ENCODE data around the gene CDK5R1. TPM values are rescaled to one million over a fixed set of nuclear protein-coding genes. Genes with fewer than 3 reads are reported as not detected.

Gene CDK5R1
- total RNA-seq, 2 experiments from 2014 or later = 10.2 to 10.5 TPM

GRCh38 chr17:32463304-32463703 lies 23.5 kb upstream of the CDK5R1 start:
- peaks cover 58% of the 10 kb centered on the region for H3K36me3 Mint-ChIP-seq (ENCODE audit: low read depth)
- intact Hi-C loops (cut with micrococcal nuclease) = no loop called here

GRCh38 chr17:32464374-32464773 lies 22.4 kb upstream of the CDK5R1 start:
- peaks cover 19% of the 10 kb centered on the region for H3K4me1 Mint-ChIP-seq (ENCODE audit: low read depth)
- TF ChIP-seq CTCF (IDR thresholded peaks at IDR 0.05) = no peak
- no peaks in the 10 kb centered on the region for H3K27me3 Mint-ChIP-seq
- ChIA-PET POLR2A (interaction anchor here (1.0 to 1.1 kb wide), 2 partner anchors 19 to 82 kb away, joined by 3 read pairs; no protein-coding TSS in a partner anchor), CTCF (interaction anchor here (1.0 to 5.6 kb wide), 7 partner anchors 9 to 290 kb away, joined by 3 to 164 read pairs (median 28); partner anchors contain the start of genes CDK5R1 and PSMD11)
- H3K27ac Mint-ChIP-seq = no peak overlapping the region
- peaks cover 55% of the 10 kb centered on the region for H3K36me3 Mint-ChIP-seq (ENCODE audit: low read depth)
- H3K4me3 Mint-ChIP-seq = no peak overlapping the region
- ATAC-seq (no peak), DNase-seq (no peak)
- H3K9me3 Mint-ChIP-seq = no peaks in the 10 kb centered on the region
- intact Hi-C loops (cut with micrococcal nuclease) = no loop called here

More at GRCh38 chr17:32463304-32463703, 23.5 kb upstream of the CDK5R1 start:
- ChIA-PET CTCF (interaction anchor here (0.6 to 5.6 kb wide), 32 partner anchors 8 to 473 kb away, joined by 3 to 164 read pairs (median 10); partner anchors contain the start of genes CDK5R1, MYO1D and PSMD11), POLR2A (interaction anchor here (0.9 to 1.4 kb wide), 6 partner anchors 9 to 83 kb away, joined by 3 to 4 read pairs (median 3); partner anchors contain the start of gene PSMD11)
- Mint-ChIP-seq H3K4me1 (ENCODE audit: low read depth) (peaks cover 26% of the 10 kb centered on the region), H3K4me3 (no peak overlapping the region), H3K9me3 (no peaks in the 10 kb centered on the region), H3K27me3 (no peaks in the 10 kb centered on the region), H3K27ac (no peak overlapping the region)
- TF ChIP-seq CTCF (IDR thresholded peaks at IDR 0.05) = no peak
- DNase-seq (no peak), ATAC-seq (no peak)

- no peak for ATAC-seq
- intact Hi-C loops (cut with micrococcal nuclease) = no loop called here
- POLR2A ChIA-PET = no interaction called here
- Mint-ChIP-seq H3K36me3 (ENCODE audit: low read depth) (peaks cover 50% of the 10 kb centered on the region), H3K4me3 (no peak overlapping the region), H3K9me3 (no peaks in the 10 kb centered on the region), H3K27ac (no peak overlapping the region), H3K27me3 (no peaks in the 10 kb centered on the region), H3K4me1 (ENCODE audit: low read depth) (no peaks in the 10 kb centered on the region)
- CTCF ChIA-PET = interaction anchor here (1.9 kb wide), 1 partner anchor 141 kb away, joined by 5 read pairs; no protein-coding TSS in a partner anchor
- no peak for DNase-seq
- TF ChIP-seq CTCF (IDR thresholded peaks at IDR 0.05) = no peak
Observed at GRCh38 chr17:32467949-32468348, 18.8 kb upstream of the CDK5R1 start.

GRCh38 chr17:32470405-32471167 lies 16.2 kb upstream of the CDK5R1 start:
- no peak overlapping the region for H3K4me3 Mint-ChIP-seq

More at GRCh38 chr17:32470405-32471167, 16.2 kb upstream of the CDK5R1 start:
- TF ChIP-seq CTCF (IDR thresholded peaks at IDR 0.05) = no peak
- Mint-ChIP-seq H3K36me3 (ENCODE audit: low read depth) (peaks cover 55% of the 10 kb centered on the region), H3K27me3 (no peaks in the 10 kb centered on the region), H3K4me1 (ENCODE audit: low read depth) (no peaks in the 10 kb centered on the region), H3K27ac (peak overlapping the region; percentile 2), H3K9me3 (no peaks in the 10 kb centered on the region)
- DNase-seq (no peak), ATAC-seq (no peak)
- POLR2A ChIA-PET = interaction anchor here (1.3 kb wide), 1 partner anchor 11 kb away, joined by 6 read pairs; no protein-coding TSS in a partner anchor
- intact Hi-C loops (cut with micrococcal nuclease) = no loop called here
- CTCF ChIA-PET = interaction anchor here (0.7 to 2.6 kb wide), 5 partner anchors 8 to 471 kb away, joined by 3 to 35 read pairs (median 4); partner anchors contain the start of gene PSMD11

Measured in activated CD8-positive, alpha-beta T cell treated with anti-CD3 and anti-CD28 coated beads for 36 hours (primary cell).